EL (cell line): ENCODE measurements around the gene RNF144A.
A peak's percentile ranks its signal among the peaks of the same experiment; 100 is the strongest.

Experiments used
- DNase-seq: peaks from one replicate; pipeline ENCODE4 v3.0.0-alpha.2; 2016

RNF144A gene

GRCh38 chr2:6909431-6910385 lies 7.5 kb upstream of the RNF144A start:
- DNase-seq, result no peak

GRCh38 chr2:6911721-6912120 lies 5.5 kb upstream of the RNF144A start:
- DNase-seq, result no peak

GRCh38 chr2:6913415-6914157 lies 3.6 kb upstream of the RNF144A start:
- no peak for DNase-seq

DNA sequence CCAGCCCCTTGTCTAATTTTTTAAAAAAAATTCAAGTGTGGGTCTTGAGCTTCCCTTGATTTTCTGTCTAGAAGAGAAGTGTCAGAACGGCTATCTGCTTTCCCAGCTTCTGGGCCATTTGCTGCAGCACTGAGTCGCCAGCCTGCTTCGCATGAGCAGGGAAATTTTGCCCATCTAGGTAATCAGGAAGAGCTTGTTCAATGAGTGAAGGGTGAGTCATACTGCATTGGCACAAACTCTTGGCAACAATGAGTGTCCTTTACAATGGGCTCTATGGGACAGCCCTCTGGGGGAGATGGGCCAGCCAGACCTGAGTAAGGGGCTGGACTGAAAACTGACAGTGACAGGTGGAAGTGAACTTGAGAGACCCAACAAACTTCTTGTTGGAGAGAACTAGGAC lies 2.4 kb upstream of the RNF144A start:
- peak; percentile 20 for DNase-seq

DNA sequence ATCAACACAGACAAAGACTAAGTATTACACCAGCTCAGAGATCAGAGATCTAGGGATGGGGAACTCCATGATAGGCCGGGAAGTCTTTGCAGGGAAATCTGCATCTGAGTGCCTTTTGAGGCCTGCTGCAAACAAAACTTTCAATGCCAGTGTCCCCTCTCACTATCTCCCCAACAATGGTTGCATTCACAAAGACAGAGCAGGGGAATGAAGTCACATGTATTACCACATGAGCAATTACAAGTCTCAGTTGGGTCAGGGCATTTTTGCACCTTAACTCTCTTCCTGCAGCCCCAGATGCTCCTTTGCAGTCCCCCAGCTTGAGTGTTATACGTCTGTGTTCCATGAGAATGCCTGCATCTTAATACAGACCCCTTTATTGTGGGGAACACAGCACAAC lies 1.8 kb upstream of the RNF144A start:
- DNase-seq, result no peak

DNA sequence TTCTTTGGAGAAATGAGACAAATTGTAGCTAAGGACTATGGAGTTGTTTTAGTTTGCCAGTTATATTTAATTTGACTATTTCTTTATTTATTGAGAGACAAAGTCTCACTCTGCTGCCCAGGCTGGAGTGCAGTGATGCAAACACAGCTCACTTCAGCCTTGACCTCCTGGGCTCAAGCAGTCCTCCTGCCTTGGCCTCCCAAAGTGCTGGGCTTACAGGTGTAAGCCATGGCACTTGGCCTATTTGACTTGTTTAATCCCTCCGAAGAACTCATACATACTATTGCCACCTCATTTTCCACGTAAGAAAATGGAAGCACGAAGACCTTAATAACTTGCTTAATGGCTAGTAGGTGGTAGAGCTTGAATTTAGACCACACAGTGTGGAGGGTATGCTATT lies 988 bp upstream of the RNF144A start:
- DNase-seq, result no peak

DNA sequence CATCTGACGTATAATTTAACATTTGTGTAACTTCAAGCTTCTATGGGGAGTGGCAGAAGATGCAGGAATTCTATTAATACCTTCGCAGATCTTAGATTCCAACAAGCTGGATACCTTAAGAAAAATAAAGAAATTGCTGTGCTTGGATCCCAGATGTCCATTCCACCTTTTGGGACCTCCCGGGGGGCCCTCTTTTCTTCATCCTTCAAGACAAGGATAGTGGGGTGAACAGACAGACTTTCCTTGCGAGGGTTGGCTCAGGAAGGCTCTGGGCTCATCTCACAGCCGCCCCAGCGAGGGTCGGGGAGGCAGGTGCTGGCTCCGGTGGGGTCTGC lies 509 bp upstream of the RNF144A start:
- DNase-seq, result no peak

- DNase-seq, result no peak
Observed at GRCh38 chr2:6917761-6918421, 679 bp downstream of the RNF144A start.

DNA sequence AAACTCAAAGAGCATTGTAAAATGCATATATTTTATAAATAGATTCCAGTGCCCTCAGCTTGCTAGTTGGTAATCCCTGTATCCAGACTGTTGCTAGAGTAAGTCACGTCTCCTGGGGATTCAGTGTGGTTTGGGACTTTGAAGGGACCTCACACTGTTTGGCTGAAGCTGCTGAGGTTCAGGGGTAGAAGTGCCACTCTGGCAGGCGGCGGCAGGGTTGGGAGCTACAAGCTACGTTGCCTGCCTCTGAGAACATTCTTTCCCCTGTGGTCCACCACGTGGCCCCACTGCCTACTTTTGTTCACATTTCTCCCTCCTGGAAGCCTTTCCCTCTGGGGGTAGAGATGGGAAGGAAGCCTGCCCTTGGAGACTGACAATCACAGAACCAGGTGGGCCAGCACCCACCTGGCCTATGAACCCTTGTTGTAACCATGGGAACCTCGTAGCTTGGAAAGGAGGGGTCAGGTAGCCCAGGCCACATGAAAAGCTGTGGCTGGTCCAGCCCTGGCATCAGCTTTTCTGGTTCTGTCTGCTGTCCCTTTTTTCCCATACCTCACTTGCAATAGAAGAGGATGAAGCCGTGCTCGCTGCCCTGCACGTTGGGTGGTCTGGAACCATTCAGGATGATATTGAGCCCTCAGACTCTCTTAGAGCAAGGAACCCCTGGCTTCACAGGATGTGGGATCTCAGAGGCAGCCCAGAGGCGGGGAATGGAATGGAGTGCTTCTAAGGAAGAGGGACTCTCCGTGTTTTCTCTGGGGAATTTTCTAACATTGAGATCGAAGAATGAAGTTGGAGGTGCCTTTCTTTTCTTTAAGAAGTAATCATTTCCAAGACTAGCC lies 2.9 kb downstream of the RNF144A start:
- DNase-seq, result no peak

DNA sequence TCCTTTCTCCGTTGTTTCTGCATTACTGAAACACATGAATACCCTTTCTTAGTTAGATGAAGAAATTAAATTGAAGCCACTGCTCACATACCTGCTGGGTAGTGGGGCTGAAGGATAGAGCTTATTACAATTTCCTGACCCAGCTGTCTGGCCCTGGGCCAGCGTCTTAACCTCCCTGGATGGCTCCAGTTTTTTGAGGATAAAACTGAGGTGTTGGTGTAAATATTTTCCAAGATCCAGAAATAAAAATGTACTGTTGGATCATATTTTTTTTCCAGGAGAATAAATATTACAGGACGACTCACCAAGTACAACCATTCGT lies 3.5 kb downstream of the RNF144A start:
- no peak for DNase-seq

- no peak for DNase-seq
Observed at GRCh38 chr2:6921321-6921922, 4.2 kb downstream of the RNF144A start.

DNA sequence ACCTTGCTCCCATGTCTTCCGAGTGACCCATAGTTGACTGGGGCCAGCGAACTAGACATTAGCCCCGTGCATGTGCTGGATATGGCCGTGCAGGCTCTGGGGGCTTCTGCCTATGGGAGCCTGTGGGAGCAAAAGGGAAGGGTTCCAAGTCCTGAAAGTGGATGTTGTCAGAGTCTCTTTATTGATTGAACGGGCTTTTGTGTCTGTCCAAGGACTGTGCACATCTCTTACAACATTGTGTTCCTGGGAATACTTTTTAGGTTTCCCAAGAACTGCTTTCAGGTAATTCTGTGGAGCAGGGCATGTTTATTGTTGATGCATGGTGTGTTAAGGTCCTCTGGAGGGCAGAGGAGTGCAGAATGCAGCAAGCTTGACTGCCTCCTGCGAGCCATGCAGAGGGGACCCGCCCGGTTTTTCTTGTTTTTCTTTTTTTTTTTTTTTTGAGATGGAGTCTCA lies 5.0 kb downstream of the RNF144A start:
- DNase-seq, result no peak

GRCh38 chr2:6923319-6923718 lies 6.1 kb downstream of the RNF144A start:
- no peak for DNase-seq

GRCh38 chr2:6924101-6924923 lies 7.1 kb downstream of the RNF144A start:
- no peak for DNase-seq

DNA sequence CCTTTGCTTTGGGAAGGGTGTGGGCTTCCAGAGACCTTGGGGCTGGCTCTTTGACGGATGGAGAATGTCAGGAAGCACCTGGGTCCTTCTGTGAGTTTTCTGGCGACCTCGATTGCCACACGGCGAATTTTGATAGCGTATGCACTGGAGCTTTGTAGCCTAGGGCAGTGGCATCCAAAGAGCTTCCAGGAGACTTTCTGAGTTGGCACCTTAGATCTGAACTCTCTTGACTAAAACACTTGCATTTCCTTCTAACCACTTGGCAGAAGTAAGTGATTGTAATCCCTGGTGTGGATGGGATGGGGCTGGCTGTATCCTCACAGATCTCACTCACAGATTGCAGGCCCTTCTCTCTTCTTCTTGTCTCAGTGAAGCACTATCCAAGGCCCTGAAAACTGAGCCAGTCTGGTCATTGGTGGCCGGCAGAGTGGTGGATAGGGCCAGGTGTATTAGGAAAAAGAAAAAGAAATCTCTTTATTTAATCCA lies 7.8 kb downstream of the RNF144A start:
- no peak for DNase-seq

DNA sequence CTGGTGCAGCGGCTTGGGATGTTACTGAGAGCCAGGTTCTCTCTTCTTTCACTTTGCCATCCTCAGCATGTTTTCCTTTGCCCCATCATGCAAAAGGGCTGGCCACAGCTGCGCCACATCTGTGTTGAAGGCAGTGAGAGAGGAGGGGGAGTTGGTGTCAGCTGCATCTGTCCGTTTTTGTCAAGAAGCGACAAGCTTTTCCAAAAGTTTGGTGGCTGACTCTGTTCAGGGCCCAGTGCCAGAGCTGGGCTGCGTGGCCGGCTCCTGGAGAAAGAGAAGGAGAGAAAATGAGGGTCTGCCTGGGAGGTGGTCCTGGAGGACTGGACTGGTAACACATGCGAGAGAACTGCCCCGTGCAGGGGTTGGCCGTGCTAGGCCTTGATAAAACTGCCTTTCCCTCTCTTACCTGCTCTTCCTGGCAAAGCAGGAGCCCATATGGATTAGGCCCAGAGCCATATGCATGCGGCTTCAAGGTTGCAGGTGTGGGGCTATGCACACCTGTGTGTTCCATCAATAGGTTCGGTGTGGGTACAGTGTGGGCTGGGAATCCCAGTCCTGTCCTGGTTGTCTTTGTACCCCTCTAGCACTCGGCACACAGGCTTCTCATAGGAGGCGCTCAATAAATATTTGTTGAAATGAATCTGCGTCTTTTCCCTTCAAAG lies 9.0 kb downstream of the RNF144A start:
- no peak for DNase-seq

- DNase-seq, result no peak
Observed at GRCh38 chr2:6927186-6927585, 10.0 kb downstream of the RNF144A start.

- no peak for DNase-seq
Observed at GRCh38 chr2:6927753-6928152, 10.5 kb downstream of the RNF144A start.

DNA sequence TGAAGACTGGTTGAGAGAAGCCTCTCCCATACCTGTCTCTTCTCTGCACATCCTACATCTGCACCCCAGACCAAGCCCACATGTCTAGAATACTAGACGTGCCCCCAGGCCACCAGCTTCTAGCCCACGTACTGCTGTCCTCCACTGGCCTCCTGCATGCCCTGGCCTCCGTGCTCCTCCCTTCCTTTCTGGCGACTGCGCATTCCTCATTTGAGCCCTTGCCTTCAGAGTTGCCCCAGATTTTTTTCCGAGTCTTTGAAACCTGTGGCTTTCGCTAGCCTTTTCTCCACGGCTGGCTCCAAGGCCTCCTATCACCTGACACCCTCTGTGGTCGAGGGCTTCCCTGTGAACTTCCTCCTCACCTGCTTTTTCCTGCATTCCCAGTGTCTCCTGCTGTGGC lies 11.2 kb downstream of the RNF144A start:
- no peak for DNase-seq

DNA sequence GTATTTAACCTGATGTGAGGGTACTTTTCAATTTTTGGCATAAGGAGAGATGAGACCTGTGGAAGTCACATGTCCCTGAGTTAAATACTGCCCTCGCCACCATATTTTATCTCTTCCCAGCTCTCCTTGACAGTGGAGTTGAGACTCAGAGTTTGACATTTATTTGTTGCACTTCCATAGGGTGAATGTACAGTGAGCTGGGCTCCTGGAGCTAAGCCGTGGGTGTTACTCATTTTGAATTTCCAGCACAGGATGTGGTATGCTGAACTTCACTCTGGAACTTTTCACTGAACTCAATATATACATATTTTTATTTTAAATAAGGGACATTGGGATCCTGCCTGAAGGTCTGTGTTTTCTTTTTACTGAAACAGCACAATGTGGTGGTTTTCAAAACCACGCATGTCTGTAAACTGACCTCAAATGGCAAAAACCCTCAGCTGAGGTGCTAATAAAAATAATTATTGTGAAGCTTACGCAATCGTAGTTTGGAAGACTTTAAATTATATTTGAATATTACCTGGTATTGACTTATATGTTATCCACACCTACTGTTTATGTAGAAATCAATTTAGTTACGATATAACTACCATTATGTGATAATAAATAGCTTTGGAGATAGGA lies 12.1 kb downstream of the RNF144A start:
- no peak for DNase-seq
